IMR-90 (cell line): ENCODE measurements around the gene GGACT.

Source experiments
- BHLHE40 ChIP-seq: fragments of 150-350 bp; IDR thresholded peaks from 2 replicates; pipeline ENCODE4 v1.6.1; 2016; ENCODE audit warnings: mild to moderate bottlenecking, low read depth, low read length
- CEBPB ChIP-seq: IDR thresholded peaks from 2 replicates; pipeline ENCODE4 v1.6.1; 2012; ENCODE audit warnings: low read depth, low read length, improper control_type of control experiment
- CTCF ChIP-seq: conservative IDR thresholded peaks from 2 replicates; pipeline ENCODE4 v1.5.1; 2012; ENCODE audit warnings: mild to moderate bottlenecking, low read depth, low read length, improper control_type of control experiment
- POLR2A ChIP-seq: IDR thresholded peaks from 2 replicates; pipeline ENCODE4 v1.6.1; 2012; ENCODE audit warnings: mild to moderate bottlenecking, low read depth, low read length
- RAD21 ChIP-seq: IDR thresholded peaks from 2 replicates; pipeline ENCODE4 v1.6.1; 2012; ENCODE audit warnings: low read length, improper control_type of control experiment
- RCOR1 ChIP-seq: IDR thresholded peaks from 2 replicates; pipeline ENCODE4 v1.6.1; 2012; ENCODE audit warnings: mild to moderate bottlenecking, low read length, improper control_type of control experiment; ENCODE audit not compliant: insufficient replicate concordance
- SMC3 ChIP-seq: fragments of 150-350 bp; IDR thresholded peaks from 2 replicates; pipeline ENCODE4 v1.6.1; 2016; ENCODE audit warnings: low read depth, mild to moderate bottlenecking, antibody characterized with exemption, low read length, moderate library complexity
- USF2 ChIP-seq: fragments of 150-350 bp; IDR thresholded peaks from 2 replicates; pipeline ENCODE4 v1.6.1; 2017; ENCODE audit warnings: mild to moderate bottlenecking, antibody characterized with exemption, low read length, low read depth

- TF ChIP-seq CTCF (no peak), POLR2A (no peak), USF2 (no peak), CEBPB (no peak), RAD21 (no peak), SMC3 (no peak), BHLHE40 (no peak), RCOR1 (no peak)
Measured at GRCh38 chr13:100589178-100589725, 663 bp upstream of the GGACT start.
